GM13977 (cell line): Measurements from ENCODE around the gene TOR4A.

Experiments used
- DNase-seq: peaks from one replicate; pipeline ENCODE4 v3.0.0; 2012; ENCODE audit warnings: low spot score
- CTCF ChIP-seq: IDR thresholded peaks from 2 replicates; pipeline ENCODE4 v1.5.1; 2012; ENCODE audit warnings: mild to moderate bottlenecking, control low read depth; ENCODE audit not compliant: insufficient read depth; ENCODE audit errors: extremely low read depth, missing control alignments
- in situ Hi-C: fragments of 300-500 bp; cut with MboI; formaldehyde crosslinking; loops from one replicate; pipeline ENCODE4 v1.12.0; 2022; ENCODE audit warnings: low sequenced_read_pairs, low pct_unique_long_range_greater_than_20kb, mixed read lengths, inconsistent platforms; ENCODE audit not compliant: unreplicated experiment

The TOR4A gene

GRCh38 chr9:137269231-137269772, 8.2 kb upstream of the TOR4A start:
- no peak for TF ChIP-seq CTCF
- in situ Hi-C loops: no loop called here
- DNase-seq: no peak

- DNase-seq: no peak
- in situ Hi-C loops: no loop called here
- TF ChIP-seq CTCF: no peak
Observed at GRCh38 chr9:137270929-137271695, 6.4 kb upstream of the TOR4A start.

- DNase-seq: no peak
- TF ChIP-seq CTCF: no peak
- in situ Hi-C loops: no loop called here
Observed at GRCh38 chr9:137271696-137272076, 5.8 kb upstream of the TOR4A start.

- no peak for TF ChIP-seq CTCF
- in situ Hi-C loops: no loop called here
Observed at GRCh38 chr9:137272241-137273094, 5.1 kb upstream of the TOR4A start.

GRCh38 chr9:137273095-137273490, 4.4 kb upstream of the TOR4A start:
- in situ Hi-C loops: no loop called here
- TF ChIP-seq CTCF: no peak
- no peak for DNase-seq

More at GRCh38 chr9:137272241-137273094, 5.1 kb upstream of the TOR4A start:
- DNase-seq: no peak

GRCh38 chr9:137273611-137274320, 3.8 kb upstream of the TOR4A start:
- DNase-seq: no peak
- no peak for TF ChIP-seq CTCF
- in situ Hi-C loops: no loop called here
